Renal cortical epithelial cell (primary cell): ENCODE data around the gene IPCEF1. TPM values are rescaled to one million over a fixed set of nuclear protein-coding genes. Genes with fewer than 3 reads are reported as not detected.
A peak's percentile ranks its signal among the peaks of the same experiment; 100 is the strongest.

Experiments used
- DNase-seq: peaks from one replicate; pipeline ENCODE4 v3.0.0-alpha.2; 2011; ENCODE audit warnings: low read depth
- total RNA-seq: library from RNA; depleted of rRNA; stranded (reverse); fragments of >200 nt; gene quantifications from 2 replicates; pipeline ENCODE4 v1.2.3, GENCODE V29; 2014

The IPCEF1 gene
- total RNA-seq, 1 donor from 2014 or later: 0.40 TPM

DNA sequence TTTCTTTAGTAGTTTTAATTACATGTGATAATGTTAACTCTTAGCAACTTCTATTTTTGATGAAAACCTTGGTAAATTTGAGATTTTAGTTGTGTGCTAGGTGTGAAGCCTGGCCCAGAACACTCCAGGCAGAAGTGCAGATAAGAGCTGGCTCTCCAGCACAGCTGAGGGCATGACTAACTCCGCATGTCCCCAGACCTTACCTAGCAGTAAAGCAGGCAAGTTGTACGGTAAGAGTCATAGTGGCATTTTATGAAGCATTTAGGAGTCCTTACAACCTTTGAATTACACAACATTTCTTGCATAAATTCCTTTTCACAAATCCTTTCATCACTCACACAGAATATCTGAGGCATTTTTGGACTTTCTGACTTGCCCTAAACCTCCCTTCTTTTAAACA lies 250.4 kb downstream of the IPCEF1 start:
- peak; percentile 45 for DNase-seq

Other genes with a start within 250 kb of the IPCEF1 start
- gene CNKSR3, start 153.9 kb upstream of the IPCEF1 start, total RNA-seq: 14.9 and 39.6 TPM in 2 replicates